ENCODE data around the gene SLC12A7. TPM values are rescaled to one million over a fixed set of nuclear protein-coding genes. Genes with fewer than 3 reads are reported as not detected.

Gene SLC12A7
- polyA plus RNA-seq, 1 donor: 76.6 TPM

GRCh38 chr5:1095302-1095989, 16.4 kb downstream of the SLC12A7 start:
- Histone ChIP-seq H3K36me3 (ENCODE audit: control insufficient read depth, insufficient read depth, low read length) (peaks cover 68% of the 10 kb centered on the region), H3K9me3 (ENCODE audit: control insufficient read depth, low read depth, low read length) (no peaks in the 10 kb centered on the region), H3K4me1 (ENCODE audit: control insufficient read depth, insufficient read depth, low read length) (peaks cover 38% of the 10 kb centered on the region), H3K27me3 (ENCODE audit: control insufficient read depth, insufficient read depth, low read length) (no peaks in the 10 kb centered on the region), H3K4me3 (ENCODE audit: low read length) (no peak overlapping the region), H3K27ac (ENCODE audit: low read length) (no peak overlapping the region)
- no CpG with 5 or more reads among the region's 22 CpGs for WGBS (ENCODE audit: insufficient coverage, low lambda C conversion rate)
- DNase-seq: no peak

GRCh38 chr5:1094670-1095190, 17.1 kb downstream of the SLC12A7 start:
- H3K27me3 ChIP-seq (ENCODE audit: control insufficient read depth, insufficient read depth, low read length): no peaks in the 10 kb centered on the region
- peaks cover 40% of the 10 kb centered on the region for H3K4me1 ChIP-seq (ENCODE audit: control insufficient read depth, insufficient read depth, low read length)
- no peak overlapping the region for H3K27ac ChIP-seq (ENCODE audit: low read length)
- H3K9me3 ChIP-seq (ENCODE audit: control insufficient read depth, low read depth, low read length): no peaks in the 10 kb centered on the region
- peaks cover 63% of the 10 kb centered on the region for H3K36me3 ChIP-seq (ENCODE audit: control insufficient read depth, insufficient read depth, low read length)
- no peak overlapping the region for H3K4me3 ChIP-seq (ENCODE audit: low read length)
- no CpG with 5 or more reads among the region's 21 CpGs for WGBS (ENCODE audit: insufficient coverage, low lambda C conversion rate)
- no peak for DNase-seq

DNA sequence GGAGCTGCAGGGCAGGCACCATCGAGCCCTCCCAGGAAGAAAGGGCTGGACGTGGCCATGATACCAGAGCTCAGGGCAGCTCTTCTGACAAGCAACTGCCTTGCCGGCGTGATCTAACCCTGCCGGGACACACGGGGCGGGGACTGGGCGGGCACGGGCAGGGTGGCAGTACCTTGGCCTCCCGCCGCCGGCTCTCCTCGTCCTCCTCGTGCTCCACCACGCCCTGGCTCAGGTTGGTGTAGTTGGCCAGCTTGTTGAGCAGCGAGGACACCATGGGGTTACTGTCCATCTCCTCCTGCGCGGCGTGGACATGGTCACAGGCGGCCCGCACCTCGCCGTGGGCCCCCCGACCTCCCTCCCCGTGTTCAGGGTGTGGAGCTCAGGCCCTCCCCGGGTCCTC, 18.5 kb downstream of the SLC12A7 start:
- Histone ChIP-seq H3K4me1 (ENCODE audit: control insufficient read depth, insufficient read depth, low read length) (peaks cover 43% of the 10 kb centered on the region), H3K36me3 (ENCODE audit: control insufficient read depth, insufficient read depth, low read length) (peaks cover 65% of the 10 kb centered on the region), H3K4me3 (ENCODE audit: low read length) (no peak overlapping the region), H3K27ac (ENCODE audit: low read length) (peak overlapping the region; percentile 24), H3K27me3 (ENCODE audit: control insufficient read depth, insufficient read depth, low read length) (no peaks in the 10 kb centered on the region), H3K9me3 (ENCODE audit: control insufficient read depth, low read depth, low read length) (no peaks in the 10 kb centered on the region)
- WGBS (ENCODE audit: insufficient coverage, low lambda C conversion rate): no CpG with 5 or more reads among the region's 26 CpGs
- peak; percentile 70 to 80 for DNase-seq

DNA sequence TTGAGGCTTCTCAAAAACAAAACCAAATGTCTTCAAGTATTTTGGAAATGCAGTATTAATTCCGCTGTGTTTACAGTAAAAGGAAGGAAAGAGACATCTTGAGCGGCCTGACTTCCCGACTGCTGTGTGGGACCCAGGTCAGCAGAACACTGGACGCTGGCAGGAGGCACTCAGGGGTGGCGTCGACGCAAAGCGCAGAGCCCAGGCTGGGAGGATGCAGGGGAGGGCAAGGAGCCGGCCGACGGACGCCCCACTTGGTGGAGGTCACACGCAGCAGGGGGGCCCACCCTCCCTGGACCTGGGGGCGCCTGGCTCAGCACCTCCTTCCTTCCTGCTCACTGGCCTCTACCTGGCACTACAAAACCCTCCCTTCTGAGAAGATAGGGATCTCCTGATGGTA, 19.7 kb downstream of the SLC12A7 start:
- Histone ChIP-seq H3K4me3 (ENCODE audit: low read length) (no peak overlapping the region), H3K9me3 (ENCODE audit: control insufficient read depth, low read depth, low read length) (no peaks in the 10 kb centered on the region), H3K4me1 (ENCODE audit: control insufficient read depth, insufficient read depth, low read length) (peaks cover 43% of the 10 kb centered on the region), H3K27ac (ENCODE audit: low read length) (no peak overlapping the region), H3K36me3 (ENCODE audit: control insufficient read depth, insufficient read depth, low read length) (peaks cover 74% of the 10 kb centered on the region), H3K27me3 (ENCODE audit: control insufficient read depth, insufficient read depth, low read length) (no peaks in the 10 kb centered on the region)
- 88% methylated on average over 3 of the region's 14 CpGs for WGBS (ENCODE audit: insufficient coverage, low lambda C conversion rate)
- no peak for DNase-seq

GRCh38 chr5:1091632-1092031, 20.2 kb downstream of the SLC12A7 start:
- WGBS (ENCODE audit: insufficient coverage, low lambda C conversion rate): no CpG with 5 or more reads among the region's 23 CpGs
- Histone ChIP-seq H3K36me3 (ENCODE audit: control insufficient read depth, insufficient read depth, low read length) (peaks cover 79% of the 10 kb centered on the region), H3K27ac (ENCODE audit: low read length) (no peak overlapping the region)

DNA sequence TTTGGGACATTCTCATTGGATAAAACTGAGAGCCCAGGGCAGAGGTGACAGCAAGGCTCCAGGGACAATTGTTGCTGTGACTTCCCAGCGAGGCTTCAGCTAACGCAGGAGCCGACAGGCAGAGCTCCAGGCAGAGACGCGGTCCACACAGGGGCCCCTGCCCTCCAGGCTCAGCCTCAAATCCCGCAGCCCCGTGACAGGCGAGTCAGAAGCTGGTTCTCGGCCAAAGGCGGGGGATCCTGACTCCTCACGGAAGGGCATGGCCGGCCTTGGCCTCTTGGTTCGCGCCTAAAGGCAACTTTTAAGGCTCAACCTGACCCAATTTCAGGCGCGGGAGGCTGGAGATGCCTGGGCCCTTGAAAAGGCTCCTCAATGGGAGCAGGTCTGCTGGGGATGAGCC, 21.3 kb downstream of the SLC12A7 start:
- H3K27ac ChIP-seq (ENCODE audit: low read length): no peak overlapping the region

More at GRCh38 chr5:1091632-1092031, 20.2 kb downstream of the SLC12A7 start:
- DNase-seq: no peak
- Histone ChIP-seq H3K4me3 (ENCODE audit: low read length) (no peak overlapping the region), H3K27me3 (ENCODE audit: control insufficient read depth, insufficient read depth, low read length) (no peaks in the 10 kb centered on the region), H3K4me1 (ENCODE audit: control insufficient read depth, insufficient read depth, low read length) (peaks cover 42% of the 10 kb centered on the region), H3K9me3 (ENCODE audit: control insufficient read depth, low read depth, low read length) (no peaks in the 10 kb centered on the region)

GRCh38 chr5:1089621-1090040, 22.2 kb downstream of the SLC12A7 start:
- H3K4me3 ChIP-seq (ENCODE audit: low read length): no peak overlapping the region
- peak; percentile 74 to 86 for DNase-seq
- no peaks in the 10 kb centered on the region for H3K9me3 ChIP-seq (ENCODE audit: control insufficient read depth, low read depth, low read length)
- WGBS (ENCODE audit: insufficient coverage, low lambda C conversion rate): no CpG with 5 or more reads among the region's 15 CpGs
- peaks cover 83% of the 10 kb centered on the region for H3K36me3 ChIP-seq (ENCODE audit: control insufficient read depth, insufficient read depth, low read length)
- H3K4me1 ChIP-seq (ENCODE audit: control insufficient read depth, insufficient read depth, low read length): peaks cover 42% of the 10 kb centered on the region
- H3K27ac ChIP-seq (ENCODE audit: low read length): peak overlapping the region; percentile 37
- no peaks in the 10 kb centered on the region for H3K27me3 ChIP-seq (ENCODE audit: control insufficient read depth, insufficient read depth, low read length)

More for the DNA sequence above, 21.3 kb downstream of the SLC12A7 start:
- no peaks in the 10 kb centered on the region for H3K9me3 ChIP-seq (ENCODE audit: control insufficient read depth, low read depth, low read length)
- no peaks in the 10 kb centered on the region for H3K27me3 ChIP-seq (ENCODE audit: control insufficient read depth, insufficient read depth, low read length)
- no CpG with 5 or more reads among the region's 16 CpGs for WGBS (ENCODE audit: insufficient coverage, low lambda C conversion rate)
- DNase-seq: no peak
- peaks cover 81% of the 10 kb centered on the region for H3K36me3 ChIP-seq (ENCODE audit: control insufficient read depth, insufficient read depth, low read length)
- no peak overlapping the region for H3K4me3 ChIP-seq (ENCODE audit: low read length)
- H3K4me1 ChIP-seq (ENCODE audit: control insufficient read depth, insufficient read depth, low read length): peaks cover 42% of the 10 kb centered on the region

GRCh38 chr5:1089146-1089545, 22.7 kb downstream of the SLC12A7 start:
- Histone ChIP-seq H3K36me3 (ENCODE audit: control insufficient read depth, insufficient read depth, low read length) (peaks cover 85% of the 10 kb centered on the region), H3K27ac (ENCODE audit: low read length) (peak overlapping the region; percentile 36), H3K4me3 (ENCODE audit: low read length) (no peak overlapping the region), H3K27me3 (ENCODE audit: control insufficient read depth, insufficient read depth, low read length) (no peaks in the 10 kb centered on the region), H3K9me3 (ENCODE audit: control insufficient read depth, low read depth, low read length) (no peaks in the 10 kb centered on the region), H3K4me1 (ENCODE audit: control insufficient read depth, insufficient read depth, low read length) (peaks cover 38% of the 10 kb centered on the region)
- WGBS (ENCODE audit: insufficient coverage, low lambda C conversion rate): no CpG with 5 or more reads among the region's 11 CpGs
- DNase-seq: no peak

DNA sequence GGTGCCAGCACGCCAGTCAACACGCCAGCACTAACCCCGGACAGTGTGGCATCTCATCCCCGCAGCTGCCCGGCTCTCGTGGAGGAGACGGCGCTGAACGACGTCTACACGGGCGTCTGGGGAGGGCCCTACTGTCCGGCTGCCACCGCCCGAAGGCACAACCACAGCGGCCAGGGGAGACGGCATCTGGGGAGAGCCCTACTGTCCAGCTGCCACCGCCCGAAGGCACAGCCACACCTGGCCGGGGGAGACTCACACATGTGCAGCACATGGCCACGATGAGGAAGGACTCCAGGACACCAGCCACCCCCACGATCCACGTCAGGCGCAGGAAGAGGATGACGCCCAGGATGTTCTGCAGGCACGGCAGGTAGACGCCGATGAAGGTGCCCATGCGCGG, 23.1 kb downstream of the SLC12A7 start:
- peak overlapping the region; percentile 36 for H3K27ac ChIP-seq (ENCODE audit: low read length)
- H3K36me3 ChIP-seq (ENCODE audit: control insufficient read depth, insufficient read depth, low read length): peaks cover 87% of the 10 kb centered on the region

DNA sequence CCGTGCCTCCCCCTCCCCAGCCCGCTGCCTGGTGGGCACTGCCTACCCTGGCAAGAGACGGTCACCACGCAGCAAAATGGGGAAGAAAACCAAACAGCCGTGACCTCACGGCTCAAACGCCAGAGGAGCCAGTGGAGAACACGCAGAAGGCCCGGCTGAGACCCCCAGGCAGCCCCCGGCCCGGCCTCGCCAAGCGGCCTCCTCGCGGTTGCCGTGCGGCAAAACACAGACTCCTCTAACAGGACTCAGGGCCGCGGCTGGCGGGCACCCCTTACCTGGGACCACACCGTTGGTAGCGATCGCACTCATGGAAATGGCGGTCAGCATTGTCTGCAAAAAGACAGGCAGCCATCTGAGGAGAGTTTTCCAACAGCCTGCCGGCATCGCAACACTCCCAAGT, 23.8 kb downstream of the SLC12A7 start:
- no peak overlapping the region for H3K4me3 ChIP-seq (ENCODE audit: low read length)
- no peak overlapping the region for H3K27ac ChIP-seq (ENCODE audit: low read length)
- peaks cover 87% of the 10 kb centered on the region for H3K36me3 ChIP-seq (ENCODE audit: control insufficient read depth, insufficient read depth, low read length)
- whole genome bisulfite sequencing (ENCODE audit: insufficient coverage, low lambda C conversion rate): no CpG with 5 or more reads among the region's 26 CpGs
- H3K4me1 ChIP-seq (ENCODE audit: control insufficient read depth, insufficient read depth, low read length): peaks cover 27% of the 10 kb centered on the region
- no peak for DNase-seq
- no peaks in the 10 kb centered on the region for H3K27me3 ChIP-seq (ENCODE audit: control insufficient read depth, insufficient read depth, low read length)
- no peaks in the 10 kb centered on the region for H3K9me3 ChIP-seq (ENCODE audit: control insufficient read depth, low read depth, low read length)

More for the DNA sequence above, 23.1 kb downstream of the SLC12A7 start:
- H3K4me1 ChIP-seq (ENCODE audit: control insufficient read depth, insufficient read depth, low read length): peaks cover 34% of the 10 kb centered on the region
- H3K4me3 ChIP-seq (ENCODE audit: low read length): no peak overlapping the region
- no CpG with 5 or more reads among the region's 30 CpGs for WGBS (ENCODE audit: insufficient coverage, low lambda C conversion rate)
- H3K9me3 ChIP-seq (ENCODE audit: control insufficient read depth, low read depth, low read length): no peaks in the 10 kb centered on the region
- H3K27me3 ChIP-seq (ENCODE audit: control insufficient read depth, insufficient read depth, low read length): no peaks in the 10 kb centered on the region
- no peak for DNase-seq

DNA sequence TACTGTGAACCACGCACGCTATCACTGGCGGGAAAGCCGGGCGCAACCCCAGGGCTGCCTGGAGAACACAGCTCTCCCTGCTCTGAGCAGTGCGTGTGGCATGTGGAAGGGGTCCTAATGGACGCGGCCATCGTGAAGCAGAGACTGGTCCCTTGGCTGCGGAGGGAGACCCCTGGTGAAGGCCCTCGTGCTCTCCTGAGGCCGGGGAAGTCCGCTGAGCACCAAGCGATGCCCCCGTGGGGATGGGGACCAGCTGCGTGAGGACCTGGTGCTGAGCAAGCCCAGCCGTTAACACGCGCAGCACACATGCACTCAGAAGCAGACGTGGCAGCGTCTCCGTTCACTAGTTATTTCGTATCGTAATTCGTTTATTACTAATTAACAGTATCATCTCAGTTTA, 24.4 kb downstream of the SLC12A7 start:
- Histone ChIP-seq H3K9me3 (ENCODE audit: control insufficient read depth, low read depth, low read length) (no peaks in the 10 kb centered on the region), H3K4me1 (ENCODE audit: control insufficient read depth, insufficient read depth, low read length) (peaks cover 26% of the 10 kb centered on the region), H3K27me3 (ENCODE audit: control insufficient read depth, insufficient read depth, low read length) (no peaks in the 10 kb centered on the region), H3K27ac (ENCODE audit: low read length) (no peak overlapping the region), H3K4me3 (ENCODE audit: low read length) (no peak overlapping the region), H3K36me3 (ENCODE audit: control insufficient read depth, insufficient read depth, low read length) (peaks cover 81% of the 10 kb centered on the region)
- 100% methylated on average over 6 of the region's 25 CpGs for WGBS (ENCODE audit: insufficient coverage, low lambda C conversion rate)
- DNase-seq: no peak
